ENCODE results near the gene AUTS2. TPM values are rescaled to one million over a fixed set of nuclear protein-coding genes. Genes with fewer than 3 reads are reported as not detected.

The AUTS2 gene
- total and polyA plus RNA-seq, 2 experiments from 2014 or later: 32.0 to 91.0 TPM

- TF ChIP-seq ZNF462 (CRISPR knock-in tag; IDR thresholded peaks at IDR 0.05) (no peak), CREB1 (CRISPR knock-in tag; IDR thresholded peaks at IDR 0.05; ENCODE audit: low read depth) (no peak), POLR2AphosphoS5 (IDR thresholded peaks at IDR 0.05; ENCODE audit: low read depth) (no peak), EZH2 (IDR thresholded peaks at IDR 0.05; ENCODE audit: low read depth, unreplicated experiment) (no peak)
Observed at GRCh38 chr7:69744026-69744425, 145.8 kb downstream of the AUTS2 start (continued).

GRCh38 chr7:69746383-69746782, 148.1 kb downstream of the AUTS2 start:
- Mint-ChIP-seq H3K36me3 (ENCODE audit: low read depth) (no peaks in the 10 kb centered on the region), H3K4me1 (peaks cover 20% of the 10 kb centered on the region), H3K4me3 (no peak overlapping the region), H3K9me3 (peaks cover 5% of the 10 kb centered on the region; the same call in 2 of the 3 replicates), H3K27ac (no peak overlapping the region), H3K27me3 (ENCODE audit: insufficient read depth, low read depth, poor library complexity) (no peaks in the 10 kb centered on the region)
- H3K9me2 ChIP-seq (ENCODE audit: insufficient read depth): no peaks in the 10 kb centered on the region
- no peak overlapping the region for H3K27ac ChIP-seq (ENCODE audit: low read depth)
- no peaks in the 10 kb centered on the region for H3K36me3 ChIP-seq (ENCODE audit: insufficient read depth)
- no peak overlapping the region for H3K4me2 ChIP-seq
- ATAC-seq (no peak), DNase-seq (ENCODE audit: low spot score) (no peak)
- no peak overlapping the region for H2AFZ ChIP-seq
- H3F3A ChIP-seq (replicated peaks; ENCODE audit: low read depth): no peaks in the 10 kb centered on the region
- no peak overlapping the region for H3K4me3 ChIP-seq
- peaks cover 12% of the 10 kb centered on the region for H3K4me1 ChIP-seq (ENCODE audit: insufficient read depth)
- H3K79me2 ChIP-seq (replicated peaks; ENCODE audit: insufficient read depth): no peaks in the 10 kb centered on the region
- H4K20me1 ChIP-seq (replicated peaks; ENCODE audit: insufficient read depth): no peaks in the 10 kb centered on the region
- no peaks in the 10 kb centered on the region for H3K27me3 ChIP-seq (ENCODE audit: insufficient read depth)
- TF ChIP-seq ETS1 (IDR thresholded peaks at IDR 0.05) (no peak), EZH2 (IDR thresholded peaks at IDR 0.05; ENCODE audit: low read depth, unreplicated experiment) (no peak), ZNF114 (CRISPR knock-in tag; IDR thresholded peaks at IDR 0.05) (no peak), CTCF (conservative IDR thresholded peaks at IDR 0.05; ENCODE audit: low read depth in 2 of 2) (no peak), EZH2phosphoT487 (IDR thresholded peaks at IDR 0.05; ENCODE audit: unreplicated experiment) (no peak), POLR2AphosphoS5 (IDR thresholded peaks at IDR 0.05; ENCODE audit: low read depth) (no peak)

All from GM23338 (cell line).